PC-9 (cell line): ENCODE data around the gene INO80D.

Source experiments
- EZH2 ChIP-seq: fragments of 200-600 bp; sonication (generic); IDR thresholded peaks from 2 replicates; pipeline ENCODE4 v1.8.0; 2017; ENCODE audit warnings: antibody characterized with exemption, low read depth
- TF ChIP-seq, protein P1 (sequence below): fragments of 200-600 bp; sonication (generic); conservative IDR thresholded peaks from 2 replicates; pipeline ENCODE4 v1.6.1; 2017; ENCODE audit warnings: mixed run types, antibody characterized with exemption, mild to moderate bottlenecking, moderate library complexity

DNA sequence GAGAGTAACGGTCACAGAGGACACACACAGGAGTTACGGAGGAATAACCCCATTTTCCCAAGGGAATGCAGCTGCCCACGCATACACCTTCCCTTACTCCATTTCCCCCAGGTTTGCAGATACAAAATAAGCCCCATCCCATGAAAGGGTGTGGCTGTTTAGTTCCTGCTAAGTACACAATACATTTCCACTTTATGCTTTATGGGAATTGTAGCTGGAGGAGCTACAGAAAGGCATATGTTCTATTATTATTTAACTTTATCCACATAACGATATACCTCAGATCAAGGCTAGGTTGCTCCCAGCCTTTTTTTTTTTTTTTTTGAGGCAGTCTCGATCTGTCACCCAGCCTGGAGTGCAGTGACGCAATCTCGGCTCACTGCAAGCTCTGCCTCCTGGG, 22.7 kb upstream of the INO80D start:
- TF ChIP-seq, protein P1, sequence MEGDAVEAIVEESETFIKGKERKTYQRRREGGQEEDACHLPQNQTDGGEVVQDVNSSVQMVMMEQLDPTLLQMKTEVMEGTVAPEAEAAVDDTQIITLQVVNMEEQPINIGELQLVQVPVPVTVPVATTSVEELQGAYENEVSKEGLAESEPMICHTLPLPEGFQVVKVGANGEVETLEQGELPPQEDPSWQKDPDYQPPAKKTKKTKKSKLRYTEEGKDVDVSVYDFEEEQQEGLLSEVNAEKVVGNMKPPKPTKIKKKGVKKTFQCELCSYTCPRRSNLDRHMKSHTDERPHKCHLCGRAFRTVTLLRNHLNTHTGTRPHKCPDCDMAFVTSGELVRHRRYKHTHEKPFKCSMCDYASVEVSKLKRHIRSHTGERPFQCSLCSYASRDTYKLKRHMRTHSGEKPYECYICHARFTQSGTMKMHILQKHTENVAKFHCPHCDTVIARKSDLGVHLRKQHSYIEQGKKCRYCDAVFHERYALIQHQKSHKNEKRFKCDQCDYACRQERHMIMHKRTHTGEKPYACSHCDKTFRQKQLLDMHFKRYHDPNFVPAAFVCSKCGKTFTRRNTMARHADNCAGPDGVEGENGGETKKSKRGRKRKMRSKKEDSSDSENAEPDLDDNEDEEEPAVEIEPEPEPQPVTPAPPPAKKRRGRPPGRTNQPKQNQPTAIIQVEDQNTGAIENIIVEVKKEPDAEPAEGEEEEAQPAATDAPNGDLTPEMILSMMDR: no peak
- TF ChIP-seq EZH2: no peak
